HG03520 (cell line): ENCODE measurements around the gene ELMO1.

Experiments used
- ATAC-seq: cut with Tn5 transposase; IDR thresholded peaks from one replicate; pipeline ENCODE4 v1.9.1; 2021; ENCODE audit warnings: mild to moderate bottlenecking, moderate library complexity; ENCODE audit not compliant: unreplicated experiment

The ELMO1 gene

GRCh38 chr7:36942025-36942424 is 506.6 kb downstream of the ELMO1 start:
- no peak for ATAC-seq

DNA sequence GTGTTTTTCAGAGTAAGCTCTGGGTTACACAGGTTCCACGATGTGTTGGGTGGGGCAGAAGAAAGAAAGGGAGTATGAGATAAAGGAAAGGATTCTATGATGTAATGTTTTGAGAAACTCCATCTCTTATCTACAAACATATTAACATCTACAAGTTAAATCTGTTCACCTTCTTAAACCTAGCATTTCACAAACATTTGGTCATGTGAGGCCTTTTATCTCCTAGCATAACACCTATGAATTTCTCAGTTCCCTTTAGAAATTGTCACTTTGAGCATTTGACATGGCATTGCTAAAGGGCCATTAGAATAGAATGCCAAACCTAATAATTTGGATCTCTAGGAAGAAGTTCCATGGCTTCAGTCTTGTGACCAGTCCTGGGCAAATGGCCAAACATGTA is 507.3 kb downstream of the ELMO1 start:
- no peak for ATAC-seq

DNA sequence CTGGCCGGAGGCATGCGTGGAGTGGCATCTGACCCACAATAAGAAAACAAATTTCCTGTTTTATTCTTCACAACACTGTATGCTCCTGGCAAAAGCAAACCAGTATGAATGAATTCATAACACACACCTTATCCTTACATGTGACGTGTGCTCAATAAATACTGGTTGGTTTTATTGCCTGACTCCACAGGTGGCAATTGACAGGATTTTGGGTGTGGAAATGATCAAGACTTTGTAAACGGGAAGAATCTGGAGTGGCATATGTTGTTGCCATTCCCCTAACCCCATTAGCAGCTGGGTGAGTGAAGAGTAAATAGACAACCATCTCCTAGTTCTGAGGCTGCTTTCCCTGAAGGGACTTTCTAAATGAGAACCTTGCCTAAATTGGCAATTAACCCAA is 508.8 kb downstream of the ELMO1 start:
- no peak for ATAC-seq

DNA sequence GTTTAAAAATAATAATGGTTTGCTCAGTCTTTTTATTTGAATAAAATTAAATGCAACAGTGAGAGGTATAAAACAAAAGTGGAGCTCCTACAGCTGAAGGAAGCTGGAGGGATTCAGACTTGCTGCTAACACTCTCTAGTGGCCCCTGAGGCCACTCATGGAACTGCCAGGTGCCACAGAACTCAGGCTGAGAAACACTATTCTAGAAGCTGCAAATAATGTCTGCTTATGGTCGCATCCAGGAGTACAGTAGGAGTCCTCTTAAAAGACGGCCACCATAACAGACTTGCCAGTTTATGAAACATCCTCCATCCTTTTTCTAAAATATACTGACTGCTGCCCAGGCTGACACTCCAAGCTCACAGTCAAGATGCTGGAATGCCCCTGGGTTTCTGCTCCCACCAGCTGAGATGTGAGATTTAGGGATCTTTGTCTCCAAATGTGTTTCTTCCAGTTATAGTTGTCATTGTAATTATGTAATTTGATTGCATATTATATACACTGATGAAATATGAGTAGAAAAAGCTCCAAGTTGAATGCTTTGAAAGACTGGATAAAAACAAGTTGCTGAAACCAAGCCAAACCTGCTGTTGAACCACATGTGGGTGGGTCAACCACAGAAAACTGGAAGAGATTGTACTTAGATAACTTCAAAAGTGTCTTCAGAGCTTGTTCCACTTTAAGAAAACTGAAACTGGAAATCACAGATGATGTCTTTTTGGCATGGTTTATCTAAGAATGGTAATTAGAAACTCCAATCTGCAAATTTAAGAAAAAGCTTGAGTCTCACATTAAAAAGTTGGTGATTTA is 510.7 kb downstream of the ELMO1 start:
- ATAC-seq: no peak

- ATAC-seq: no peak
Measured at GRCh38 chr7:36931892-36932291, 516.8 kb downstream of the ELMO1 start.

GRCh38 chr7:36929791-36930190 is 518.9 kb downstream of the ELMO1 start:
- ATAC-seq: no peak

DNA sequence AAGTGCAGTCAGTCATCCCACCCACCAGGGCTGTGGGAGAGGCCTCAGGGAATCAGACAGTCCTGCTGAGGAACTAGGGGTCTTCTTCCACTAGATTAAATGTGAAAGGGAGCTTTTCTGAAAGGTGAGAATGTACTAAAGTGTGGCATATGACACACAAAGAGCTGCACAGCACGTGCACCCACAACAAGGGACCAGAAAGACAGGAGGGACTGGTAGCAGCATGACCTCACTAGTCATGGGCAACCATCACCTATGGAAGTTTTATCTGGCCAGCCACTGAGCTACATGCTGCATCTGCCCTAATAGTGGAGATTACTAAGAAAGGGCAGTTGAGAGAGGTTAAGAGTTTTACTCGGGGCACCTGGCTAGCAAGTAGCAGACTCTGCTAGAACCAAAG is 519.9 kb downstream of the ELMO1 start:
- ATAC-seq: no peak

DNA sequence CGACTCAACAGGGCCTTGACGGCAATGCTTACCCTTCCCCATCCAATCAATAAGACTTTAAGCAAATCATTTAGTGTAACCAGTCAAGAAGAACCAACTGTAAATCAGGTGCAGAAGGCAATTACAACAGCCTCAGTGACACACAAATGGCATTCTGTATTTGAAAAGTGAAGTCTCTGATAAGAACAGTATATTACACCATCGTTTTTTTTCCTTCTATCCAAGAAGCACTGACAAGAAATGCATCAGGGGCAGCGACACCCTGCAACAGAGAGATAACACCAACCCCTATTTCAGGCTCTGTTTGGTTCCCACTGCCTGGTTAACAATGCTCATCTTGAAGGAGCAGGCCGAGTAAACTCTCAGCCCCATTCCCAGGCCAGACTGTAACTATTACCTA is 520.4 kb downstream of the ELMO1 start:
- no peak for ATAC-seq

GRCh38 chr7:36925691-36926090 is 523.0 kb downstream of the ELMO1 start:
- ATAC-seq: no peak

DNA sequence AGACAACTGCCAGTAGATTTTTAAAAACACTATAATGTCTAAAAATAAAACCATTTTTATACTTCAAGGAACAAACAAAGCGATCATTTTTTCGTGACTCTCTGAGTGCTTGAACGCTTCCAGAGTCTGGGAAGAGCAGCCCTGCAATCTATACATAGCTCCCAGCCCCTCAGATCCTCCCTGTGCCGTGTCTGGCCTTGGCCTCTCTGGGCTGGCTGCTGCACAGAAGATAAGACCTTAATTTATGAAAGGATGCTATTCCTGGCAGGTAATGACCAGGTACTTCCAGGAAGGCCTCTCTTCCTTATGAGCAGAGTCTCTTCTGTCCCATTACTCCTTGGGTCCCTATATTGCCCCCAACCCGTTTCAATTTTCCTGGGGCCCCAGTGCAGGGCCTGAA is 523.5 kb downstream of the ELMO1 start:
- no peak for ATAC-seq

GRCh38 chr7:36923943-36924436 is 524.7 kb downstream of the ELMO1 start:
- ATAC-seq: no peak

- ATAC-seq: no peak
Measured at GRCh38 chr7:36923185-36923584, 525.5 kb downstream of the ELMO1 start.

DNA sequence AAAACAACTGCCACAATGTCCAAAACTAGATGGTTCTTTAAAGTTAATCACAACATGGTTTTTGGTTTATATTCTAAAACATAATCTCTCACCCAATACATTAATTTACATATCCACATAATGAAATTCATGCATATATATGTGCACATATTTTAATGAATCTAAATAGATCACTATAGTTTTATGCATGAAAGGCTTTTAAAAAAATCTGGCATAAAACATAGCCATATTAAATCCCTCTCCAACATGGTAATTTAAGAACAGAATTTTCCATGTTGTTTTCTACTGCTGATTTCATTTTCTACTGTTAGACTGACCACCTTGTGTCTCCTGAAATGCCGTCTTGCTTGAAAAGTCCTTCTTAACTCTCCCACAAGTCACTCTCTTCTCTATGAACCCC is 528.2 kb downstream of the ELMO1 start:
- no peak for ATAC-seq

DNA sequence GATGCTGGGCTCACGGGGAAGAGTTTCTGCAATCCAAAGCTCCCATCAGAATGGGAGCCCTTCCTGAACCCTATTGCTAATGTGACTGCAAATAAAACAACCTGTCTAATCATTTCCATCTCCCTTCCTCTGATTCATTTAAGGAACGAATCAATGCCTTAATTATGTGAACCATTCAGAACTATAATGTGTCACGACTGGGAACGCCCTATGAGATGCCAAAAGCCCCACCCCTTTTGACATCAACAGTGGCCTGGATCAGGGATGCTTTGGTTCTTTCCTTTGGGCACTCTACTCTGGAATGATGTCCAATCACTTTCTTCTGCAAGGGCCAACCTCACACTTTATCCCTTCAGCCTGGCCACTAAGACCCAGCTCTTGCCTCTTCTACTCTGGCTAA is 528.9 kb downstream of the ELMO1 start:
- ATAC-seq: no peak

GRCh38 chr7:36918591-36918990 is 530.1 kb downstream of the ELMO1 start:
- ATAC-seq: no peak

DNA sequence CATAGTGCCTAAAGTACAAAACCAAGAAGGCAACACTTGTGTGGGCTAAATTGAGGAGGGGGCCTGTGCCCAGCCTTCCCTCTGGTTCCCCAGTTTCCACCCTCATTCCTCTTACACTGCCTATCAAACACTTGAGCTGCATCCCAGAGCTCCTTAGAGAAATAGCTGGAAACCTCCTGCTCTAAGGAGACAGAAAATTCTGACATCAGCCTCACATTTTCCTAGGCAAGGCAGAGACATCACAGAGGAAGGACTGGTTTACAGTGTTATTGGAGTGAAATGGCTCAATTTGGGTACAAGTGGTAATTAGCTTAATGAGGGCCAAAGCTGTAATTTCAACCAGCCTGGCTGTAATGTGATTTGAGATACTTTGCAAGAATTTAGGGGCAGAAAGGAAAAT is 532.0 kb downstream of the ELMO1 start:
- no peak for ATAC-seq

GRCh38 chr7:36916116-36916515 is 532.5 kb downstream of the ELMO1 start:
- ATAC-seq: no peak

DNA sequence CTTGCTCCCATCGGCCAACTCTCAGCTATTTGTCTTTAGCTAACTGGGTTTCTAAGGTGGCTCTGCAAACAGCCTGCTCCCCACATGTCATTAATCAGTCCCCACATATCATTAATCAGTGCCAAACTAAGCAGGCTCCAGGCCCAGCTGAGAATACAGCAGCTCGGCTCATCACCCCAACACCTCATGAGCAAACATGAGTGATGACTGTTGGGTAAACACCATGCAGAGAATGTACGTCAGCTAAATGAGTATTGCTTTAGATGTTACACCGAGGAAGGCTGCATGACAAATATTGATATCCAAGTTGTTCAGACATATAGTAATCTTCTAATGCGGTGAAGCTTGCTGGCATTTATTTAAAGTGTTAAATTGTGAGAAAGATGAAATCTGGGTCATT is 536.9 kb downstream of the ELMO1 start:
- no peak for ATAC-seq

DNA sequence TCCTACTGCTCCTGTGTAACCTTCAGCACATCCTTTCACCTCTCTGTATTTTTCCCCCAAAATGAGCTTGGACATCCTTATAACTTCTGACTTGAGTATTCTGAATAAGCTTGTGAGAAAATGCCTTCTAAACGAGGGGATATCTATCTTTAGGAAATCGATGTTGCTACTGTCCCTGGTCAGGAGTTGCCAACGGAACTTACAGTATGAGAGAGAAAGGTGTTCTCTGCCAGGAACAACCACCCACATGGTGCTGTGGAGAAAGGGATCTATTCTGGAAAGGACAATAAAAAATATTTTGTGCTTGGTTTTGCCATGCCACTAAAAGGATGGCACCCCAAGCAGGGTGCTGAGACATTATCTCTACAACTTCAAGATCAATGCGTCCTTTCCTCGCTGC is 537.8 kb downstream of the ELMO1 start:
- ATAC-seq: no peak

GRCh38 chr7:36910401-36910800 is 538.3 kb downstream of the ELMO1 start:
- ATAC-seq: no peak

DNA sequence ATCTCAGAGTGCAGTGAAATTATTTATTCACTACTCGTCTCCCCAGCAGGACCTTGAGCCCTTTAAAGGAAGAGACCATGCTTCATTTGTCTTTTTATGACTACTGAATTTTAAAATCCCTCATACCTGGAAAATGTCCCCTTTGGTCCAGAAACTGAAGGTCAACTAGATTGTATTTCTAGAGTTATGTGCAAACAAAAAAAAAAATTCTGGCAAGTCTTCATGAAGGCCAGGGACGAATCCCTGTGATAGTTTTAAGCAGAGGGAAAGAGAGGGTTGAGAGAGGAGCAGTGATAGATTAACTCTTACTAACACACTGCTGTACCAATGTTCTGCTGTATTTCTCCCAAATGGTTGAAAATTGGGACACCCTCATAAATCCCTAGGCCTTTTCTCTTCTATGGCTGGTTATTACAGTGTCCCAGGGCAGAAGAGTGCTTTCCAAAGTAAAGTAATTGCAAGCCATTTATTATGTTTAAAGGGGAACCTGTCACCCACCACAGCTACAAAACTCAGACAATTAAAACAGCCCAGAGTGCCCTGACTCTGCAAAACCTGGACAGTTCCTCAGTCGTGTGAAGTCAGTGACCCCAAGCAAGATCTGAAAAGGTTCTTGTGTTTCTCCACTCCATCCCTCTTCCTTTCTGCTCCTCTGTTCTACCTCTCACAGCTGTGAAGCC is 541.6 kb downstream of the ELMO1 start:
- no peak for ATAC-seq

DNA sequence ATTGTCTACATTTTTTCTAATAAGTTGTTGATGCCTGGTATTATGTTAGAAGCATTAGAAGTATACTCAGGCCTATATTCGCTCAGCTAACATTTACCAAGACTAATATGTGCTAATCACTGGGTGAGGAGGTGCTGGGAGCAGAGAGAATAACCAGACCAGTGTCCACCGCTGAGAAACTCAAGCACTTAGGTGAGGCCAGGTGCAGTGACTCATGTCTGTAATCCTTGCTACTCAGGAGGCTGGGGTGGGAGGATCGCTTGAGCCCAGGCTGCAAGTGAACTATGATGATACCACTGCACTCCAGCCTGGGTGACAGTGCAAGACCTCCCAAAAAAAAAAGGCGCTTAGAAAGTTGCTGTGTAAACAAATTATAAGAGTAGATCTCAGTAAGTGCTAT is 542.2 kb downstream of the ELMO1 start:
- ATAC-seq: no peak
